Peyer's patch (tissue), 4 donors: ENCODE results near the gene DRAM2. TPM values are rescaled to one million over a fixed set of nuclear protein-coding genes. Genes with fewer than 3 reads are reported as not detected.

Source experiments
- DNase-seq, 3 donors: peaks; one replicate each; pipeline ENCODE4 v3.0.0-alpha.2; 2017 to 2019
- H3K27ac ChIP-seq, 4 donors: fragments of 200-600 bp; sonication (generic); one replicate each; pipeline ENCODE4 v1.5.1; 2016 to 2019
- H3K27me3 ChIP-seq, 2 donors: fragments of 200-600 bp; sonication (generic); one replicate each; pipeline ENCODE4 v1.5.1; 2019
- H3K36me3 ChIP-seq, 3 donors: fragments of 200-600 bp; sonication (generic); one replicate each; pipeline ENCODE4 v1.5.1; 2016 to 2019
- H3K4me1 ChIP-seq, 4 donors: fragments of 200-600 bp; sonication (generic); one replicate each; pipeline ENCODE4 v1.5.1; 2016 to 2019
- H3K4me3 ChIP-seq, 4 donors: fragments of 200-600 bp; sonication (generic); 1 replicate in 3 of 4; 2 replicates in 1 of 4; pipeline ENCODE4 v1.5.1; 2016 to 2019; ENCODE audit warnings: mild to moderate bottlenecking in 1 of 4
- H3K9me3 ChIP-seq, 4 donors: fragments of 200-600 bp; sonication (generic); one replicate each; pipeline ENCODE4 v1.5.1; 2016 to 2019; ENCODE audit warnings: mild to moderate bottlenecking in 1 of 4
- CTCF ChIP-seq, 6 experiments: fragments of 450-650 bp in 4 of 6; fragments of 200-600 bp in 2 of 6; sonication (generic) in 1 of 6; IDR thresholded peaks; one replicate each; pipeline ENCODE4 v1.5.1; 2017 to 2019; ENCODE audit warnings: antibody characterized with exemption in 6 of 6, mild to moderate bottlenecking in 3 of 6, moderate library complexity in 1 of 6
- POLR2A ChIP-seq, 2 donors: fragments of 450-650 bp; IDR thresholded peaks; one replicate each; pipeline ENCODE4 v1.5.1; 2017; ENCODE audit warnings: antibody characterized with exemption in 2 of 2, mild to moderate bottlenecking in 2 of 2, moderate library complexity in 2 of 2
- total RNA-seq, 4 donors: library from RNA; depleted of rRNA; stranded (reverse); fragments of >200 nt; gene quantifications; one replicate each; pipeline ENCODE4 v1.1.0, GENCODE V29; 2016

Gene DRAM2
- total RNA-seq, 4 donors from 2014 or later, result 28.9 to 64.2 (median 48.5) TPM

- Histone ChIP-seq H3K27ac (no peak overlapping the region), H3K4me3 (no peak overlapping the region), H3K4me1 (peaks cover 0 to 12% (median 1%) of the 10 kb centered on the region in 4 donors), H3K36me3 (peaks cover 0 to 14% (median 0%) of the 10 kb centered on the region in 3 donors), H3K9me3 (no peaks in the 10 kb centered on the region), H3K27me3 (no peaks in the 10 kb centered on the region)
- TF ChIP-seq CTCF (IDR thresholded peaks at IDR 0.05) (no peak), POLR2A (IDR thresholded peaks at IDR 0.05) (no peak)
- DNase-seq, result no peak
Measured at GRCh38 chr1:111162488-111162880, 22.6 kb upstream of the DRAM2 start.

GRCh38 chr1:111161843-111162487, 22.1 kb upstream of the DRAM2 start:
- Histone ChIP-seq H3K4me1 (peaks cover 0 to 15% (median 1%) of the 10 kb centered on the region in 4 donors), H3K4me3 (no peak overlapping the region), H3K27me3 (no peaks in the 10 kb centered on the region), H3K9me3 (no peaks in the 10 kb centered on the region), H3K27ac (no peak overlapping the region), H3K36me3 (peaks cover 0 to 14% (median 0%) of the 10 kb centered on the region in 3 donors)
- DNase-seq, result no peak
- TF ChIP-seq CTCF (IDR thresholded peaks at IDR 0.05) (no peak), POLR2A (IDR thresholded peaks at IDR 0.05) (no peak)

GRCh38 chr1:111157431-111157830, 17.5 kb upstream of the DRAM2 start:
- Histone ChIP-seq H3K36me3 (peaks cover 0 to 23% (median 0%) of the 10 kb centered on the region in 3 donors), H3K4me1 (peaks cover 0 to 15% (median 1%) of the 10 kb centered on the region in 4 donors)
- TF ChIP-seq POLR2A (IDR thresholded peaks at IDR 0.05), result no peak
- TF ChIP-seq CTCF (IDR thresholded peaks at IDR 0.05), result no peak

GRCh38 chr1:111154021-111154999, 14.4 kb upstream of the DRAM2 start:
- no peaks in the 10 kb centered on the region for H3K27me3 ChIP-seq
- no peaks in the 10 kb centered on the region for H3K9me3 ChIP-seq
- no peak for TF ChIP-seq POLR2A (IDR thresholded peaks at IDR 0.05)
- TF ChIP-seq CTCF (IDR thresholded peaks at IDR 0.05), result no peak
- peaks cover 0 to 5% (median 0%) of the 10 kb centered on the region in 4 donors for H3K4me1 ChIP-seq
- H3K27ac ChIP-seq, result no peak overlapping the region
- no peak overlapping the region for H3K4me3 ChIP-seq
- no peak for DNase-seq
- peaks cover 0 to 35% (median 0%) of the 10 kb centered on the region in 3 donors for H3K36me3 ChIP-seq

More at GRCh38 chr1:111157431-111157830, 17.5 kb upstream of the DRAM2 start:
- no peak for DNase-seq
- H3K9me3 ChIP-seq, result no peaks in the 10 kb centered on the region
- H3K27ac ChIP-seq, result no peak overlapping the region
- H3K27me3 ChIP-seq, result no peaks in the 10 kb centered on the region
- H3K4me3 ChIP-seq, result no peak overlapping the region

- TF ChIP-seq POLR2A (IDR thresholded peaks at IDR 0.05), result no peak
- TF ChIP-seq CTCF (IDR thresholded peaks at IDR 0.05), result no peak
- no peak for DNase-seq
- Histone ChIP-seq H3K27ac (no peak overlapping the region), H3K4me1 (peaks cover 0 to under 1% (median 0%) of the 10 kb centered on the region in 4 donors), H3K27me3 (no peaks in the 10 kb centered on the region), H3K9me3 (no peaks in the 10 kb centered on the region), H3K4me3 (no peak overlapping the region), H3K36me3 (peaks cover 0 to 51% (median 0%) of the 10 kb centered on the region in 3 donors)
Measured at GRCh38 chr1:111151838-111152237, 11.9 kb upstream of the DRAM2 start.
